ENCODE data around the gene CTXND1.

- TF ChIP-seq SRF (IDR thresholded peaks at IDR 0.05; ENCODE audit: low read depth, low read length), result no peak
- no peak for TF ChIP-seq POLR2AphosphoS5 (IDR thresholded peaks at IDR 0.05; ENCODE audit: low read depth, low read length)
- no peak for TF ChIP-seq MAX (IDR thresholded peaks at IDR 0.05)
- no peak for TF ChIP-seq JUN (IDR thresholded peaks at IDR 0.05; ENCODE audit: low read depth, low read length)
- TF ChIP-seq TEAD4 (IDR thresholded peaks at IDR 0.05; ENCODE audit: low read depth, low read length), result no peak
- no peak for TF ChIP-seq USF2 (IDR thresholded peaks at IDR 0.05; ENCODE audit: low read length)
- TF ChIP-seq GABPA (IDR thresholded peaks at IDR 0.05; ENCODE audit: borderline replicate concordance, insufficient read depth, low read length), result no peak
- TF ChIP-seq CTCF (IDR thresholded peaks at IDR 0.05; ENCODE audit: control extremely low read depth in 1 of 3, insufficient read depth in 1 of 3, low read depth in 1 of 3, low read length in 3 of 3), result no peak
- no peak for TF ChIP-seq EP300 (IDR thresholded peaks at IDR 0.05; ENCODE audit: borderline replicate concordance in 1 of 2, low read depth in 2 of 2, low read length in 2 of 2)
Observed at GRCh38 chr15:80285379-80285778, 33.4 kb upstream of the CTXND1 start.

Data from H1 (cell line).